Left ventricle myocardium inferior (tissue), 1 donor: Measurements from ENCODE around the gene FARP2. TPM values are rescaled to one million over a fixed set of nuclear protein-coding genes. Genes with fewer than 3 reads are reported as not detected.
"Not testable (repeated sequence)": the region's sequence is repeated elsewhere in the genome, so short reads cannot be mapped to it uniquely, and the experiment has no call there.

Source experiments
- DNase-seq: peaks from one replicate; pipeline ENCODE4 v3.0.0-alpha.2; 2020
- H3K27ac ChIP-seq: fragments of 200-600 bp; replicated peaks from 2 replicates; pipeline ENCODE4 v1.8.0; 2021
- H3K27me3 ChIP-seq: fragments of 200-600 bp; 2 replicates; pipeline ENCODE4 v1.8.0; 2021; ENCODE audit warnings: low read depth
- H3K36me3 ChIP-seq: fragments of 200-600 bp; 2 replicates; pipeline ENCODE4 v1.8.0; 2021
- H3K4me1 ChIP-seq: fragments of 200-600 bp; 2 replicates; pipeline ENCODE4 v1.8.0; 2021
- H3K4me3 ChIP-seq: fragments of 200-600 bp; 2 replicates; pipeline ENCODE4 v1.8.0; 2021; ENCODE audit warnings: mild to moderate bottlenecking, moderate library complexity
- H3K9me3 ChIP-seq: fragments of 200-600 bp; replicated peaks from 2 replicates; pipeline ENCODE4 v1.8.0; 2021
- CTCF ChIP-seq: fragments of 200-600 bp; IDR thresholded peaks from 2 replicates; pipeline ENCODE4 v1.8.0; 2021; ENCODE audit warnings: antibody characterized with exemption, mild to moderate bottlenecking, borderline replicate concordance
- intact Hi-C: fragments of 100-400 bp; cut with micrococcal nuclease; formaldehyde crosslinking; loops from one replicate; pipeline ENCODE4 v1.11.0; 2022
- total RNA-seq: library from RNA; stranded (reverse); fragmentation: NEBNext Ultra II Directional; extraction: Animal tissue kit (Norgen Biotek cat#: 25700); gene quantifications from one replicate; pipeline ENCODE4 v1.2.1, GENCODE V29; 2021
- donor health status: DM: no; HTN: yes; CAD: no; lungs with severe emphysema.

The FARP2 gene
- total RNA-seq, 1 donor from 2014 or later: 16.5 TPM

- intact Hi-C loops: no loop called here
- no peaks in the 10 kb centered on the region for H3K4me1 ChIP-seq
- DNase-seq: no peak
Measured at GRCh38 chr2:241415196-241415595, 59.1 kb downstream of the FARP2 start.

GRCh38 chr2:241417626-241418025, 61.5 kb downstream of the FARP2 start:
- intact Hi-C loops: no loop called here
- TF ChIP-seq CTCF: no peak
- Histone ChIP-seq H3K27me3 (no peaks in the 10 kb centered on the region), H3K4me1 (no peaks in the 10 kb centered on the region), H3K4me3 (no peak overlapping the region), H3K9me3 (peaks cover 3% of the 10 kb centered on the region), H3K36me3 (peaks cover 91% of the 10 kb centered on the region), H3K27ac (no peak overlapping the region)
- no peak for DNase-seq

More at GRCh38 chr2:241415196-241415595, 59.1 kb downstream of the FARP2 start:
- H3K4me3 ChIP-seq: no peak overlapping the region
- no peak overlapping the region for H3K27ac ChIP-seq
- no peak for TF ChIP-seq CTCF
- H3K27me3 ChIP-seq: no peaks in the 10 kb centered on the region
- H3K9me3 ChIP-seq: no peaks in the 10 kb centered on the region
- H3K36me3 ChIP-seq: peaks cover 91% of the 10 kb centered on the region

- H3K27ac ChIP-seq: no peak overlapping the region
- H3K36me3 ChIP-seq: peaks cover 71% of the 10 kb centered on the region
- peaks cover 22% of the 10 kb centered on the region for H3K9me3 ChIP-seq
Measured at GRCh38 chr2:241421330-241421729, 65.2 kb downstream of the FARP2 start.

GRCh38 chr2:241421942-241422341, 65.9 kb downstream of the FARP2 start:
- H3K4me1 ChIP-seq, DNase-seq, H3K27ac ChIP-seq, H3K27me3 ChIP-seq, intact Hi-C loops, H3K4me3 ChIP-seq: not testable (repeated sequence)
- H3K36me3 ChIP-seq: peaks cover 65% of the 10 kb centered on the region
- peaks cover 22% of the 10 kb centered on the region for H3K9me3 ChIP-seq

More at GRCh38 chr2:241421330-241421729, 65.2 kb downstream of the FARP2 start:
- DNase-seq: no peak
- no peaks in the 10 kb centered on the region for H3K4me1 ChIP-seq
- TF ChIP-seq CTCF: no peak
- no peak overlapping the region for H3K4me3 ChIP-seq
- intact Hi-C loops: no loop called here
- no peaks in the 10 kb centered on the region for H3K27me3 ChIP-seq

GRCh38 chr2:241422350-241422749, 66.3 kb downstream of the FARP2 start:
- no peak overlapping the region for H3K27ac ChIP-seq
- peaks cover 22% of the 10 kb centered on the region for H3K9me3 ChIP-seq
- intact Hi-C loops: no loop called here
- peaks cover 66% of the 10 kb centered on the region for H3K36me3 ChIP-seq
- no peaks in the 10 kb centered on the region for H3K27me3 ChIP-seq
- H3K4me1 ChIP-seq: no peaks in the 10 kb centered on the region
- no peak for TF ChIP-seq CTCF
- no peak overlapping the region for H3K4me3 ChIP-seq
- DNase-seq: no peak

- H3K4me1 ChIP-seq, H3K27ac ChIP-seq, H3K4me3 ChIP-seq, H3K27me3 ChIP-seq, DNase-seq, intact Hi-C loops: not testable (repeated sequence)
- Histone ChIP-seq H3K36me3 (peaks cover 57% of the 10 kb centered on the region), H3K9me3 (peaks cover 22% of the 10 kb centered on the region)
Measured at GRCh38 chr2:241423489-241423888, 67.4 kb downstream of the FARP2 start.

- no peak overlapping the region for H3K27ac ChIP-seq
- no peak overlapping the region for H3K4me3 ChIP-seq
- intact Hi-C loops: no loop called here
- no peaks in the 10 kb centered on the region for H3K27me3 ChIP-seq
- H3K9me3 ChIP-seq: peaks cover 27% of the 10 kb centered on the region
- peaks cover 55% of the 10 kb centered on the region for H3K36me3 ChIP-seq
- no peak for DNase-seq
- no peaks in the 10 kb centered on the region for H3K4me1 ChIP-seq
- TF ChIP-seq CTCF: no peak
Measured at GRCh38 chr2:241425368-241425767, 69.3 kb downstream of the FARP2 start.
